SK-N-SH treated with all-trans-retinoic acid at 6 μM for 48 hours (cell line): ENCODE data around the gene ZNF205.

Experiments used
- CSDC2 ChIP-seq: fragments of 250-450 bp; sonication (Bioruptor Pico); IDR thresholded peaks from 2 replicates; pipeline ENCODE4 v1.5.0; 2020; ENCODE audit warnings: mild to moderate bottlenecking, moderate library complexity
- ESRRG ChIP-seq: fragments of 250-450 bp; sonication (Bioruptor Pico); IDR thresholded peaks from 2 replicates; pipeline ENCODE4 v1.6.1; 2021; ENCODE audit warnings: mild to moderate bottlenecking
- OSR1 ChIP-seq: fragments of 250-450 bp; sonication (Bioruptor Pico); IDR thresholded peaks from 2 replicates; pipeline ENCODE4 v1.8.0; 2022; ENCODE audit warnings: moderate library complexity, mild to moderate bottlenecking, inconsistent platforms
- RARB ChIP-seq: fragments of 250-450 bp; sonication (Bioruptor Pico); IDR thresholded peaks from 2 replicates; pipeline ENCODE4 v1.8.0; 2021; ENCODE audit warnings: mild to moderate bottlenecking, moderate library complexity
- TCF4 ChIP-seq: fragments of 250-450 bp; sonication (Bioruptor Pico); IDR thresholded peaks from 2 replicates; pipeline ENCODE4 v1.8.0; 2021; ENCODE audit warnings: mild to moderate bottlenecking, moderate library complexity, borderline replicate concordance
- TOX ChIP-seq: fragments of 250-450 bp; sonication (Bioruptor Pico); IDR thresholded peaks from 2 replicates; pipeline ENCODE4 v1.8.0; 2021; ENCODE audit warnings: mild to moderate bottlenecking, moderate library complexity, borderline replicate concordance
- ZFP3 ChIP-seq: fragments of 250-450 bp; sonication (Bioruptor Pico); IDR thresholded peaks from 2 replicates; pipeline ENCODE4 v1.5.0; 2020; ENCODE audit warnings: mild to moderate bottlenecking, moderate library complexity
- ZFP30 ChIP-seq: fragments of 450-650 bp; formaldehyde crosslinking; IDR thresholded peaks from 2 replicates; pipeline ENCODE4 v1.5.0; 2022; ENCODE audit warnings: mild to moderate bottlenecking, moderate library complexity
- ZNF70 ChIP-seq: fragments of 450-650 bp; formaldehyde crosslinking; IDR thresholded peaks from 2 replicates; pipeline ENCODE4 v1.5.0; 2020; ENCODE audit warnings: mild to moderate bottlenecking, moderate library complexity
- TF ChIP-seq, protein P1 (sequence below): fragments of 250-450 bp; sonication (Bioruptor Pico); IDR thresholded peaks from 2 replicates; pipeline ENCODE4 v1.8.0; 2020; ENCODE audit warnings: mild to moderate bottlenecking, moderate library complexity, borderline replicate concordance
- TF ChIP-seq, protein P2 (sequence below): fragments of 250-450 bp; sonication (Bioruptor Pico); IDR thresholded peaks from 2 replicates; pipeline ENCODE4 v1.5.1; 2021; ENCODE audit warnings: mild to moderate bottlenecking, moderate library complexity
- TF ChIP-seq, protein P3 (sequence below): fragments of 250-450 bp; sonication (Bioruptor Pico); IDR thresholded peaks from 2 replicates; pipeline ENCODE4 v1.5.0; 2020; ENCODE audit warnings: mild to moderate bottlenecking, moderate library complexity
- TF ChIP-seq, protein P4 (sequence below): fragments of 250-450 bp; sonication (Bioruptor Pico); IDR thresholded peaks from 2 replicates; pipeline ENCODE4 v1.8.0; 2021; ENCODE audit warnings: low read depth, mild to moderate bottlenecking, moderate library complexity, borderline replicate concordance

DNA sequence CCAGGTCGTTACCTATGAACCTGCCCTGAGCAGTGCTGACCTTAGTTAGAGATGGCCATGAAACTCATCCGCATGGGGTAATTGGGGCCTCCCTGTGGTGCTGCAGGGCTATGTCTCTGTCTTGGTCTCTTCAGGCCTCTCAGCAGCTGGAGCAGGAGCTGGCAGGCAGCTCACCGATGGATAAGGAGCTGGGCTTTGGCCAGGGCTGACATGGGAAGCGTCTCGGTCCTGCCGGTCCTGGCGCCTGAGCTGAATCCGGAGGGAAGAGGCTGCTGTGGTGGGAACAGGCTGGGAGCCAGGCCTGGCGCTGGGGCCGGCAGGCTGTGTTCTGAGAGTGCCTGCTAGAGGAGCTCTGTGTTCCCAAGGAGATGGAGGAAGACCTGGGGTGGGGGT, 36.9 kb upstream of the ZNF205 start:
- TF ChIP-seq TCF4 (no peak), ZFP3 (CRISPR knock-in tag) (no peak), ZNF70 (CRISPR knock-in tag) (no peak), ZFP30 (CRISPR knock-in tag) (no peak), OSR1 (CRISPR knock-in tag) (no peak), CSDC2 (CRISPR knock-in tag) (no peak), RARB (CRISPR knock-in tag) (no peak), ESRRG (CRISPR knock-in tag) (no peak), TOX (CRISPR knock-in tag) (no peak)
- TF ChIP-seq, protein P1, sequence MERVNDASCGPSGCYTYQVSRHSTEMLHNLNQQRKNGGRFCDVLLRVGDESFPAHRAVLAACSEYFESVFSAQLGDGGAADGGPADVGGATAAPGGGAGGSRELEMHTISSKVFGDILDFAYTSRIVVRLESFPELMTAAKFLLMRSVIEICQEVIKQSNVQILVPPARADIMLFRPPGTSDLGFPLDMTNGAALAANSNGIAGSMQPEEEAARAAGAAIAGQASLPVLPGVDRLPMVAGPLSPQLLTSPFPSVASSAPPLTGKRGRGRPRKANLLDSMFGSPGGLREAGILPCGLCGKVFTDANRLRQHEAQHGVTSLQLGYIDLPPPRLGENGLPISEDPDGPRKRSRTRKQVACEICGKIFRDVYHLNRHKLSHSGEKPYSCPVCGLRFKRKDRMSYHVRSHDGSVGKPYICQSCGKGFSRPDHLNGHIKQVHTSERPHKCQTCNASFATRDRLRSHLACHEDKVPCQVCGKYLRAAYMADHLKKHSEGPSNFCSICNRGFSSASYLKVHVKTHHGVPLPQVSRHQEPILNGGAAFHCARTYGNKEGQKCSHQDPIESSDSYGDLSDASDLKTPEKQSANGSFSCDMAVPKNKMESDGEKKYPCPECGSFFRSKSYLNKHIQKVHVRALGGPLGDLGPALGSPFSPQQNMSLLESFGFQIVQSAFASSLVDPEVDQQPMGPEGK (CRISPR knock-in tag): no peak
- TF ChIP-seq, protein P2, sequence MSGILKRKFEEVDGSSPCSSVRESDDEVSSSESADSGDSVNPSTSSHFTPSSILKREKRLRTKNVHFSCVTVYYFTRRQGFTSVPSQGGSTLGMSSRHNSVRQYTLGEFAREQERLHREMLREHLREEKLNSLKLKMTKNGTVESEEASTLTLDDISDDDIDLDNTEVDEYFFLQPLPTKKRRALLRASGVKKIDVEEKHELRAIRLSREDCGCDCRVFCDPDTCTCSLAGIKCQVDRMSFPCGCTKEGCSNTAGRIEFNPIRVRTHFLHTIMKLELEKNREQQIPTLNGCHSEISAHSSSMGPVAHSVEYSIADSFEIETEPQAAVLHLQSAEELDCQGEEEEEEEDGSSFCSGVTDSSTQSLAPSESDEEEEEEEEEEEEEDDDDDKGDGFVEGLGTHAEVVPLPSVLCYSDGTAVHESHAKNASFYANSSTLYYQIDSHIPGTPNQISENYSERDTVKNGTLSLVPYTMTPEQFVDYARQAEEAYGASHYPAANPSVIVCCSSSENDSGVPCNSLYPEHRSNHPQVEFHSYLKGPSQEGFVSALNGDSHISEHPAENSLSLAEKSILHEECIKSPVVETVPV (CRISPR knock-in tag): no peak
- TF ChIP-seq, protein P3, sequence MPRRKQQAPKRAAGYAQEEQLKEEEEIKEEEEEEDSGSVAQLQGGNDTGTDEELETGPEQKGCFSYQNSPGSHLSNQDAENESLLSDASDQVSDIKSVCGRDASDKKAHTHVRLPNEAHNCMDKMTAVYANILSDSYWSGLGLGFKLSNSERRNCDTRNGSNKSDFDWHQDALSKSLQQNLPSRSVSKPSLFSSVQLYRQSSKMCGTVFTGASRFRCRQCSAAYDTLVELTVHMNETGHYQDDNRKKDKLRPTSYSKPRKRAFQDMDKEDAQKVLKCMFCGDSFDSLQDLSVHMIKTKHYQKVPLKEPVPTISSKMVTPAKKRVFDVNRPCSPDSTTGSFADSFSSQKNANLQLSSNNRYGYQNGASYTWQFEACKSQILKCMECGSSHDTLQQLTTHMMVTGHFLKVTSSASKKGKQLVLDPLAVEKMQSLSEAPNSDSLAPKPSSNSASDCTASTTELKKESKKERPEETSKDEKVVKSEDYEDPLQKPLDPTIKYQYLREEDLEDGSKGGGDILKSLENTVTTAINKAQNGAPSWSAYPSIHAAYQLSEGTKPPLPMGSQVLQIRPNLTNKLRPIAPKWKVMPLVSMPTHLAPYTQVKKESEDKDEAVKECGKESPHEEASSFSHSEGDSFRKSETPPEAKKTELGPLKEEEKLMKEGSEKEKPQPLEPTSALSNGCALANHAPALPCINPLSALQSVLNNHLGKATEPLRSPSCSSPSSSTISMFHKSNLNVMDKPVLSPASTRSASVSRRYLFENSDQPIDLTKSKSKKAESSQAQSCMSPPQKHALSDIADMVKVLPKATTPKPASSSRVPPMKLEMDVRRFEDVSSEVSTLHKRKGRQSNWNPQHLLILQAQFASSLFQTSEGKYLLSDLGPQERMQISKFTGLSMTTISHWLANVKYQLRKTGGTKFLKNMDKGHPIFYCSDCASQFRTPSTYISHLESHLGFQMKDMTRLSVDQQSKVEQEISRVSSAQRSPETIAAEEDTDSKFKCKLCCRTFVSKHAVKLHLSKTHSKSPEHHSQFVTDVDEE (CRISPR knock-in tag): no peak
- TF ChIP-seq, protein P4, sequence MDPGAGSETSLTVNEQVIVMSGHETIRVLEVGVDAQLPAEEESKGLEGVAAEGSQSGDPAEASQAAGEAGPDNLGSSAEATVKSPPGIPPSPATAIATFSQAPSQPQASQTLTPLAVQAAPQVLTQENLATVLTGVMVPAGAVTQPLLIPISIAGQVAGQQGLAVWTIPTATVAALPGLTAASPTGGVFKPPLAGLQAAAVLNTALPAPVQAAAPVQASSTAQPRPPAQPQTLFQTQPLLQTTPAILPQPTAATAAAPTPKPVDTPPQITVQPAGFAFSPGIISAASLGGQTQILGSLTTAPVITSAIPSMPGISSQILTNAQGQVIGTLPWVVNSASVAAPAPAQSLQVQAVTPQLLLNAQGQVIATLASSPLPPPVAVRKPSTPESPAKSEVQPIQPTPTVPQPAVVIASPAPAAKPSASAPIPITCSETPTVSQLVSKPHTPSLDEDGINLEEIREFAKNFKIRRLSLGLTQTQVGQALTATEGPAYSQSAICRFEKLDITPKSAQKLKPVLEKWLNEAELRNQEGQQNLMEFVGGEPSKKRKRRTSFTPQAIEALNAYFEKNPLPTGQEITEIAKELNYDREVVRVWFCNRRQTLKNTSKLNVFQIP (CRISPR knock-in tag): no peak
